ENCODE measurements around the gene SH3GL3. TPM values are rescaled to one million over a fixed set of nuclear protein-coding genes. Genes with fewer than 3 reads are reported as not detected.

The SH3GL3 gene
- total and polyA plus RNA-seq, 2 of the 13 experiments (the other 11 are each of a cell fraction or from before 2014, with no cell fraction given) = not detected

DNA sequence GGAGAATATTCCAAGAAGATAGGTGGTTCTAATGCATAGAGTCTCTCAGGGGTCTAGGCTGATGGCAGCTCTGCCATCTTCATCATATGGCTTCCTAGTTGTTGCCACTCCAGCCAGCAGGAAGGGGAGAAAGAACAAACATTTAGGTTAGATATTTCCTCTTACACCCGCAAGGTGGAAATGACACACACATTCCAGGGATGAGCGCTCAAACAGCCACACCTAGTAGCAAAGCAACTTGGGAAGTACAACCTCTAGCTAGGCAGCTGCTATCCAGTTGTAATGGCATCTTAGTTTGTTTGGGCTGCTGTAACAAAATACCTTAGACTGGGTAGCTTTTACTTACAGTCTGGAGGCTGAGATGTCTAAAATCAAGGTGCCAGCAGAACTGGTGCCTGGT lies 154.9 kb downstream of the SH3GL3 start:
- ChIA-PET POLR2A (no interaction called here), CTCF (ENCODE audit: low intra/inter-chr PET ratio, low total read pairs) (no interaction called here)
- WGBS (ENCODE audit: low lambda C conversion rate) = 11% methylated on average over 1 of the region's 2 CpGs
- no peak overlapping the region for H3K27ac ChIP-seq (ENCODE audit: extremely low read length, insufficient read depth, low read length)
- TF ChIP-seq, protein P1, sequence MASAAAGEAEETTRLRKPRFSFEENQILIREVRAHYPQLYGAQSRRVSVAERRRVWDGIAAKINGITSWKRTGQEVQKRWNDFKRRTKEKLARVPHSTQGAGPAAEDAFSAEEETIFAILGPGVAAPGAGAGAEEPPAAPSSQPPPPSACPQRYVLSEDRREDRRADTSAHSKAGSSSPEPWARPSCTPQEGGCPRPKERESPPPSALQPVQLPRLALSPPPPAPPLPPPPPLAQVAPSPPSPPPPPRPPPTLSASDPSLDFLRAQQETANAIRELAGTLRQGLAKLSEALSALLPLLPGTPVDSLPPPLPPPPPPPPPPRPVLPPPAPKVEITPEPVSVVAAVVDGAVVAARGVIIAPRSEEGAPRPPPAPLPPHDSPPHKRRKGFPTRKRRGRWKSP (CRISPR knock-in tag; IDR thresholded peaks at IDR 0.05) = no peak
- no peak for TF ChIP-seq ZSCAN9 (CRISPR knock-in tag; IDR thresholded peaks at IDR 0.05; ENCODE audit: borderline replicate concordance)
- TF ChIP-seq, protein P2, sequence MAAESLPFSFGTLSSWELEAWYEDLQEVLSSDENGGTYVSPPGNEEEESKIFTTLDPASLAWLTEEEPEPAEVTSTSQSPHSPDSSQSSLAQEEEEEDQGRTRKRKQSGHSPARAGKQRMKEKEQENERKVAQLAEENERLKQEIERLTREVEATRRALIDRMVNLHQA (CRISPR knock-in tag; IDR thresholded peaks at IDR 0.05) = no peak
- no peak for TF ChIP-seq SIX4 (CRISPR knock-in tag; IDR thresholded peaks at IDR 0.05)
- TF ChIP-seq, protein P3, sequence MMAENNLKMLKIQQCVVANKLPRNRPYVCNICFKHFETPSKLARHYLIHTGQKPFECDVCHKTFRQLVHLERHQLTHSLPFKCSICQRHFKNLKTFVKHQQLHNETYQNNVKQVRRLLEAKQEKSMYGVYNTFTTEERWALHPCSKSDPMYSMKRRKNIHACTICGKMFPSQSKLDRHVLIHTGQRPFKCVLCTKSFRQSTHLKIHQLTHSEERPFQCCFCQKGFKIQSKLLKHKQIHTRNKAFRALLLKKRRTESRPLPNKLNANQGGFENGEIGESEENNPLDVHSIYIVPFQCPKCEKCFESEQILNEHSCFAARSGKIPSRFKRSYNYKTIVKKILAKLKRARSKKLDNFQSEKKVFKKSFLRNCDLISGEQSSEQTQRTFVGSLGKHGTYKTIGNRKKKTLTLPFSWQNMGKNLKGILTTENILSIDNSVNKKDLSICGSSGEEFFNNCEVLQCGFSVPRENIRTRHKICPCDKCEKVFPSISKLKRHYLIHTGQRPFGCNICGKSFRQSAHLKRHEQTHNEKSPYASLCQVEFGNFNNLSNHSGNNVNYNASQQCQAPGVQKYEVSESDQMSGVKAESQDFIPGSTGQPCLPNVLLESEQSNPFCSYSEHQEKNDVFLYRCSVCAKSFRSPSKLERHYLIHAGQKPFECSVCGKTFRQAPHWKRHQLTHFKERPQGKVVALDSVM (CRISPR knock-in tag; IDR thresholded peaks at IDR 0.05) = no peak
- no peak for TF ChIP-seq MEIS2 (CRISPR knock-in tag; IDR thresholded peaks at IDR 0.05)
- no peak for TF ChIP-seq KDM1A (CRISPR knock-in tag; IDR thresholded peaks at IDR 0.05)
- TF ChIP-seq, protein P4, sequence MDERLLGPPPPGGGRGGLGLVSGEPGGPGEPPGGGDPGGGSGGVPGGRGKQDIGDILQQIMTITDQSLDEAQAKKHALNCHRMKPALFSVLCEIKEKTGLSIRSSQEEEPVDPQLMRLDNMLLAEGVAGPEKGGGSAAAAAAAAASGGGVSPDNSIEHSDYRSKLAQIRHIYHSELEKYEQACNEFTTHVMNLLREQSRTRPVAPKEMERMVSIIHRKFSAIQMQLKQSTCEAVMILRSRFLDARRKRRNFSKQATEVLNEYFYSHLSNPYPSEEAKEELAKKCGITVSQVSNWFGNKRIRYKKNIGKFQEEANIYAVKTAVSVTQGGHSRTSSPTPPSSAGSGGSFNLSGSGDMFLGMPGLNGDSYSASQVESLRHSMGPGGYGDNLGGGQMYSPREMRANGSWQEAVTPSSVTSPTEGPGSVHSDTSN (CRISPR knock-in tag; IDR thresholded peaks at IDR 0.05) = no peak
- TF ChIP-seq, protein P5, sequence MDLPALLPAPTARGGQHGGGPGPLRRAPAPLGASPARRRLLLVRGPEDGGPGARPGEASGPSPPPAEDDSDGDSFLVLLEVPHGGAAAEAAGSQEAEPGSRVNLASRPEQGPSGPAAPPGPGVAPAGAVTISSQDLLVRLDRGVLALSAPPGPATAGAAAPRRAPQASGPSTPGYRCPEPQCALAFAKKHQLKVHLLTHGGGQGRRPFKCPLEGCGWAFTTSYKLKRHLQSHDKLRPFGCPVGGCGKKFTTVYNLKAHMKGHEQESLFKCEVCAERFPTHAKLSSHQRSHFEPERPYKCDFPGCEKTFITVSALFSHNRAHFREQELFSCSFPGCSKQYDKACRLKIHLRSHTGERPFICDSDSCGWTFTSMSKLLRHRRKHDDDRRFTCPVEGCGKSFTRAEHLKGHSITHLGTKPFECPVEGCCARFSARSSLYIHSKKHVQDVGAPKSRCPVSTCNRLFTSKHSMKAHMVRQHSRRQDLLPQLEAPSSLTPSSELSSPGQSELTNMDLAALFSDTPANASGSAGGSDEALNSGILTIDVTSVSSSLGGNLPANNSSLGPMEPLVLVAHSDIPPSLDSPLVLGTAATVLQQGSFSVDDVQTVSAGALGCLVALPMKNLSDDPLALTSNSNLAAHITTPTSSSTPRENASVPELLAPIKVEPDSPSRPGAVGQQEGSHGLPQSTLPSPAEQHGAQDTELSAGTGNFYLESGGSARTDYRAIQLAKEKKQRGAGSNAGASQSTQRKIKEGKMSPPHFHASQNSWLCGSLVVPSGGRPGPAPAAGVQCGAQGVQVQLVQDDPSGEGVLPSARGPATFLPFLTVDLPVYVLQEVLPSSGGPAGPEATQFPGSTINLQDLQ (CRISPR knock-in tag; IDR thresholded peaks at IDR 0.05) = no peak
- TF ChIP-seq TBX3 (IDR thresholded peaks at IDR 0.05; ENCODE audit: borderline replicate concordance) = no peak
- TF ChIP-seq MAZ (IDR thresholded peaks at IDR 0.05; ENCODE audit: borderline replicate concordance, low read depth, low read length) = no peak
- no peak for TF ChIP-seq MAZ (CRISPR knock-in tag; IDR thresholded peaks at IDR 0.05; ENCODE audit: low read depth)
- TF ChIP-seq XRCC5 (optimal IDR thresholded peaks at IDR 0.05; ENCODE audit: low read length) = no peak
- TF ChIP-seq ZNF777 (CRISPR knock-in tag; IDR thresholded peaks at IDR 0.05) = no peak
- TF ChIP-seq FOXK1 (CRISPR knock-in tag; IDR thresholded peaks at IDR 0.05; ENCODE audit: borderline replicate concordance, low read depth) = no peak
- TF ChIP-seq ZFYVE20 (CRISPR knock-in tag; IDR thresholded peaks at IDR 0.05; ENCODE audit: borderline replicate concordance, low read depth) = no peak
- no peak for TF ChIP-seq ZNF30 (CRISPR knock-in tag; IDR thresholded peaks at IDR 0.05)
- TF ChIP-seq PRMT3 (CRISPR knock-in tag; IDR thresholded peaks at IDR 0.05; ENCODE audit: borderline replicate concordance, low read depth) = no peak
- no peak for TF ChIP-seq WIZ (CRISPR knock-in tag; IDR thresholded peaks at IDR 0.05)
- no peak overlapping the region for H3K9ac ChIP-seq (ENCODE audit: insufficient read depth, low read depth, low read length)
- no peak for DNase-seq (ENCODE audit: low spot score)
- no peak for ATAC-seq
- no TSS peak for BruUV-seq (replicated peaks)
- H3K36me3 ChIP-seq (replicated peaks in 1 of 2; ENCODE audit: control insufficient read depth in 1 of 2, insufficient read depth in 2 of 2, low read length in 2 of 2) = no peaks in the 10 kb centered on the region
- H4K20me1 ChIP-seq (ENCODE audit: insufficient read depth, low read length) = no peaks in the 10 kb centered on the region
- no peaks in the 10 kb centered on the region for H3K79me2 ChIP-seq (ENCODE audit: insufficient read depth, low read length)
- no peaks in the 10 kb centered on the region; the same call in 1 of the 2 replicates for H3K9me3 ChIP-seq (ENCODE audit: low read length)
- in situ Hi-C loops (cut with HindIII; ENCODE audit: extremely low pct_ligation_motif_present, low pct_unique_long_range_greater_than_20kb) (no loop called here), intact Hi-C loops (cut with micrococcal nuclease; ENCODE audit: unreplicated experiment) (no loop called here)
- FAIRE-seq = no peak
- H3K4me1 ChIP-seq (ENCODE audit: insufficient read depth, low read length) = no peaks in the 10 kb centered on the region
- H3K4me2 ChIP-seq (ENCODE audit: low read depth, low read length) = no peak overlapping the region
- H3K27me3 ChIP-seq (ENCODE audit: control insufficient read depth in 1 of 2, insufficient read depth in 2 of 2, low read length in 2 of 2) = no peaks in the 10 kb centered on the region
- no peak overlapping the region for H2AFZ ChIP-seq (ENCODE audit: low read length)
- no peak overlapping the region for H3K4me3 ChIP-seq (replicated peaks in 1 of 3; ENCODE audit: insufficient read depth in 1 of 3, low read depth in 2 of 3, low read length in 3 of 3)

Measured in HepG2 (cell line).